ENCODE measurements around the gene CDK3. TPM values are rescaled to one million over a fixed set of nuclear protein-coding genes. Genes with fewer than 3 reads are reported as not detected.

CDK3 gene
- total RNA-seq, 1 experiment from 2014 or later: 11.9 TPM

DNA sequence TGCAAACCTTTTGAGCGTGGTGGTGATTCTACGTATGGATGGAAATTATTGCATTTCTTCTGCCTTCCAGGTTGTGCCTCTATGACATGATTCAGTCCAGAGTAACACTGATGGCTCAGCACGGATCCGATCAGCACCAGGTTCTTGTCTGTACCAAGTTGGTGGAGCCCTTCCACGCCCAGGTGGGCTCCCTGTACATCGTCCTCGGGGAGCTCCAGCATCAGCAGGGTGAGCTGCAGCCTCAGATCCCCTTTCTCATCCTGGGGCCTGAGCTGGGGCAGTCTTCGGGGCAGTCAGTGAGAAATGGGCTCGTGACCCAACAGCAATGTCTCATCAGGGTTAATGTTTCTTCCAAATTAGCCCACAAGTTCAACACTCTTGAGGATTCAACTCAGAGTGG lies 9.3 kb upstream of the CDK3 start:
- Histone ChIP-seq H3K4me3 (ENCODE audit: low read depth in 2 of 2, low read length in 2 of 2) (no peak overlapping the region), H3K9me3 (ENCODE audit: control insufficient read depth, insufficient read depth, low read depth, low read length) (no peaks in the 10 kb centered on the region), H3K27me3 (ENCODE audit: control insufficient read depth, insufficient read depth, low read length) (no peaks in the 10 kb centered on the region), H3K27ac (ENCODE audit: low read length) (no peak overlapping the region), H3K36me3 (ENCODE audit: control insufficient read depth, insufficient read depth, low read length) (no peaks in the 10 kb centered on the region), H3K4me1 (ENCODE audit: control insufficient read depth, insufficient read depth, low read length) (no peaks in the 10 kb centered on the region)
- intact Hi-C loops (cut with micrococcal nuclease; ENCODE audit: unreplicated experiment): no loop called here
- POLR2A ChIA-PET: interaction anchor here (0.7 kb wide), 1 partner anchor 11 kb away, joined by 4 read pairs; no protein-coding TSS in a partner anchor
- CTCF ChIA-PET: interaction anchor here (0.7 kb wide), 1 partner anchor 86 kb away, joined by 5 read pairs; no protein-coding TSS in a partner anchor
- no peak for TF ChIP-seq SIN3A (IDR thresholded peaks at IDR 0.05; ENCODE audit: borderline replicate concordance, insufficient read depth, low read depth, low read length)
- TF ChIP-seq, protein P1, sequence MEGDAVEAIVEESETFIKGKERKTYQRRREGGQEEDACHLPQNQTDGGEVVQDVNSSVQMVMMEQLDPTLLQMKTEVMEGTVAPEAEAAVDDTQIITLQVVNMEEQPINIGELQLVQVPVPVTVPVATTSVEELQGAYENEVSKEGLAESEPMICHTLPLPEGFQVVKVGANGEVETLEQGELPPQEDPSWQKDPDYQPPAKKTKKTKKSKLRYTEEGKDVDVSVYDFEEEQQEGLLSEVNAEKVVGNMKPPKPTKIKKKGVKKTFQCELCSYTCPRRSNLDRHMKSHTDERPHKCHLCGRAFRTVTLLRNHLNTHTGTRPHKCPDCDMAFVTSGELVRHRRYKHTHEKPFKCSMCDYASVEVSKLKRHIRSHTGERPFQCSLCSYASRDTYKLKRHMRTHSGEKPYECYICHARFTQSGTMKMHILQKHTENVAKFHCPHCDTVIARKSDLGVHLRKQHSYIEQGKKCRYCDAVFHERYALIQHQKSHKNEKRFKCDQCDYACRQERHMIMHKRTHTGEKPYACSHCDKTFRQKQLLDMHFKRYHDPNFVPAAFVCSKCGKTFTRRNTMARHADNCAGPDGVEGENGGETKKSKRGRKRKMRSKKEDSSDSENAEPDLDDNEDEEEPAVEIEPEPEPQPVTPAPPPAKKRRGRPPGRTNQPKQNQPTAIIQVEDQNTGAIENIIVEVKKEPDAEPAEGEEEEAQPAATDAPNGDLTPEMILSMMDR (IDR thresholded peaks at IDR 0.05): no peak
- TF ChIP-seq TCF7L2 (IDR thresholded peaks at IDR 0.05; ENCODE audit: low read depth, low read length): no peak
- no peak for TF ChIP-seq POLR2AphosphoS5 (IDR thresholded peaks at IDR 0.05; ENCODE audit: low read depth, low read length)
- TF ChIP-seq, protein P2, sequence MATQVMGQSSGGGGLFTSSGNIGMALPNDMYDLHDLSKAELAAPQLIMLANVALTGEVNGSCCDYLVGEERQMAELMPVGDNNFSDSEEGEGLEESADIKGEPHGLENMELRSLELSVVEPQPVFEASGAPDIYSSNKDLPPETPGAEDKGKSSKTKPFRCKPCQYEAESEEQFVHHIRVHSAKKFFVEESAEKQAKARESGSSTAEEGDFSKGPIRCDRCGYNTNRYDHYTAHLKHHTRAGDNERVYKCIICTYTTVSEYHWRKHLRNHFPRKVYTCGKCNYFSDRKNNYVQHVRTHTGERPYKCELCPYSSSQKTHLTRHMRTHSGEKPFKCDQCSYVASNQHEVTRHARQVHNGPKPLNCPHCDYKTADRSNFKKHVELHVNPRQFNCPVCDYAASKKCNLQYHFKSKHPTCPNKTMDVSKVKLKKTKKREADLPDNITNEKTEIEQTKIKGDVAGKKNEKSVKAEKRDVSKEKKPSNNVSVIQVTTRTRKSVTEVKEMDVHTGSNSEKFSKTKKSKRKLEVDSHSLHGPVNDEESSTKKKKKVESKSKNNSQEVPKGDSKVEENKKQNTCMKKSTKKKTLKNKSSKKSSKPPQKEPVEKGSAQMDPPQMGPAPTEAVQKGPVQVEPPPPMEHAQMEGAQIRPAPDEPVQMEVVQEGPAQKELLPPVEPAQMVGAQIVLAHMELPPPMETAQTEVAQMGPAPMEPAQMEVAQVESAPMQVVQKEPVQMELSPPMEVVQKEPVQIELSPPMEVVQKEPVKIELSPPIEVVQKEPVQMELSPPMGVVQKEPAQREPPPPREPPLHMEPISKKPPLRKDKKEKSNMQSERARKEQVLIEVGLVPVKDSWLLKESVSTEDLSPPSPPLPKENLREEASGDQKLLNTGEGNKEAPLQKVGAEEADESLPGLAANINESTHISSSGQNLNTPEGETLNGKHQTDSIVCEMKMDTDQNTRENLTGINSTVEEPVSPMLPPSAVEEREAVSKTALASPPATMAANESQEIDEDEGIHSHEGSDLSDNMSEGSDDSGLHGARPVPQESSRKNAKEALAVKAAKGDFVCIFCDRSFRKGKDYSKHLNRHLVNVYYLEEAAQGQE (IDR thresholded peaks at IDR 0.05; ENCODE audit: insufficient read depth in 1 of 2, low read depth in 2 of 2, low read length in 1 of 2): no peak
- in situ Hi-C loops (cut with HindIII; ENCODE audit: low pct_unique_long_range_greater_than_20kb, low sequenced_read_pairs): no loop called here
- DNase-seq (ENCODE audit: low read depth, low spot score): no peak
- no peak for ATAC-seq
- no TSS peak for BruUV-seq (replicated peaks)

DNA sequence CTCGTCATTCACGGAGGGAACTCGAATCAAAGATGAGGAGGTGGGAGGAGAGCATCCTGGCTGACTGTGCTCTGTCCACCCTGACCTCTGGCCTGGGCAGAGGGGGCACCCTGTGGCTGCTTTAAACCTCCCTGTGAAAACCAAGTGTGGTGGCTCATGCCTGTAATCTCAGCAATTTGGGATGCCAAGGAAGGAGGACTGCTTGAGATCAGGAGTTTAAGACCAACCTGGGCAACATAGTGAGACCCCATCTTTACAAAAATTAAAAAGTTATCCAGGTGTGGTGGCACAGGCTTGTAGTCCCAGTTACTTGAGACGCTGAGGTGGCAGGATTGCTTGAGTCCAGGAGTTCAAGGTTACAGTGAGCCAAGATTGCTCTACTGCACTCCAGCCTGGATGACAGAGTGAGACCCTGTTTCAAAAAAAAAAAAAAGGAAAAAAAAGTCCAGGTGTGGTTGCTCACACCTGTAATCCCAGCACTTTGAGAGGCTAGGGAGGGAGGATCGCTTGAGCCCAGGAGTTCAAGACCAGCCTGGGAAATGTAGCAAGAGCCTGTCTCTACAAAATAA lies 5.8 kb upstream of the CDK3 start:
- Histone ChIP-seq H3K27ac (ENCODE audit: low read length) (no peak overlapping the region), H3K27me3 (ENCODE audit: control insufficient read depth, insufficient read depth, low read length) (no peaks in the 10 kb centered on the region), H3K4me1 (ENCODE audit: control insufficient read depth, insufficient read depth, low read length) (0 out of 2 replicates have a peak, but pooled peaks cover 3% of the 10 kb centered on the region), H3K9me3 (ENCODE audit: control insufficient read depth, insufficient read depth, low read depth, low read length) (no peaks in the 10 kb centered on the region), H3K36me3 (ENCODE audit: control insufficient read depth, insufficient read depth, low read length) (no peaks in the 10 kb centered on the region), H3K4me3 (ENCODE audit: low read depth in 2 of 2, low read length in 2 of 2) (no peak overlapping the region)
- ATAC-seq: no peak
- ChIA-PET POLR2A (no interaction called here), CTCF (no interaction called here)
- DNase-seq (ENCODE audit: low read depth, low spot score): no peak
- no TSS peak for BruUV-seq (replicated peaks)
- in situ Hi-C loops (cut with HindIII; ENCODE audit: low pct_unique_long_range_greater_than_20kb, low sequenced_read_pairs) (no loop called here), intact Hi-C loops (cut with micrococcal nuclease; ENCODE audit: unreplicated experiment) (no loop called here)
- TF ChIP-seq, protein P2 (IDR thresholded peaks at IDR 0.05; ENCODE audit: insufficient read depth in 1 of 2, low read depth in 2 of 2, low read length in 1 of 2): no peak
- TF ChIP-seq POLR2AphosphoS5 (IDR thresholded peaks at IDR 0.05; ENCODE audit: low read depth, low read length): no peak
- TF ChIP-seq SIN3A (IDR thresholded peaks at IDR 0.05; ENCODE audit: borderline replicate concordance, insufficient read depth, low read depth, low read length): no peak
- TF ChIP-seq, protein P1 (IDR thresholded peaks at IDR 0.05): no peak
- no peak for TF ChIP-seq TCF7L2 (IDR thresholded peaks at IDR 0.05; ENCODE audit: low read depth, low read length)
